Measurements from ENCODE around the gene RGMB. TPM values are rescaled to one million over a fixed set of nuclear protein-coding genes. Genes with fewer than 3 reads are reported as not detected.
"Not testable (repeated sequence)": the region's sequence is repeated elsewhere in the genome, so short reads cannot be mapped to it uniquely, and the experiment has no call there.

RGMB gene
- total RNA-seq, 2 experiments from 2014 or later, result 1.4 to 1.7 TPM

DNA sequence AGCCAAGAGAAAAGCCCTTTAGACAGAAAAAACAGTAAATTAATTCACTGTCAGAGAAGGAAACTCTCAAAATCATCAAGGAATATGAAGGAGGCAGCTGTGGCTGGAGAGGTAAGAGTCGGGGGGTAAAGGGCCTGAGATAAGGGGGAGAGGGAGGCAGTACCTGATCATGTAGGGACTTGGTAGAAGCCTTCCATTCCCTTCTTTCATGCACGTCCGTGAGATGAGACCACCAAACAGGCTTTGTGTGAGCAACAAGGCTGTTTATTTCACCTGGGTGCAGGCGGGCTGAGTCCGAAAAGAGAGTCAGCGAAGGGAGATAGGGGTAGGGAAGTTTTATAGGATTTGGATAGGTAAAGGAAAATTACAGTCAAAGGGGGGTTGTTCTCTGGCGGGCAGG, 21.1 kb upstream of the RGMB start:
- H3K27ac Mint-ChIP-seq; CTCF ChIA-PET; H3K4me3 Mint-ChIP-seq; H3K9me3 Mint-ChIP-seq; H3K36me3 Mint-ChIP-seq (ENCODE audit: low read depth); DNase-seq; POLR2A ChIA-PET; H3K4me1 Mint-ChIP-seq; H3K27me3 Mint-ChIP-seq: not testable (repeated sequence)

DNA sequence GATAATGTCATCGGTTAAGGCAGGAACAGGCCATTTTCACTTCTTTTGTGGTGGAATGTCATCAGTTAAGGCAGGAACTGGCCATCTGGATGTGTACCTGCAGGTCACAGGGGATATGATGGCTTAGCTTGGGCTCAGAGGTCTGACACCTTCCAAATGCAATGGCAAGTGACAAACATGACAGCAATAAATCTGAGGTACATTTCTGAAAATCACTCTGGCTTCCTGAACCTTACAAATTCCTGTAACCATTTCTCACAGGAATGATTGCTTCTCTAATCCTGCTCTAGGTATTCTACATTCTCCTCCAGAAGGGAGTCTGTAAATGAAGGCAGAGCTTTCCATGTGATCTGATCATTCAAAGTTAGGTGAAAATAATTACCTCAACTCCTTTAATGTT, 20.7 kb upstream of the RGMB start:
- DNase-seq; H3K4me1 Mint-ChIP-seq; H3K27me3 Mint-ChIP-seq; H3K36me3 Mint-ChIP-seq (ENCODE audit: low read depth); H3K4me3 Mint-ChIP-seq; H3K9me3 Mint-ChIP-seq; POLR2A ChIA-PET; H3K27ac Mint-ChIP-seq; CTCF ChIA-PET: not testable (repeated sequence)

DNA sequence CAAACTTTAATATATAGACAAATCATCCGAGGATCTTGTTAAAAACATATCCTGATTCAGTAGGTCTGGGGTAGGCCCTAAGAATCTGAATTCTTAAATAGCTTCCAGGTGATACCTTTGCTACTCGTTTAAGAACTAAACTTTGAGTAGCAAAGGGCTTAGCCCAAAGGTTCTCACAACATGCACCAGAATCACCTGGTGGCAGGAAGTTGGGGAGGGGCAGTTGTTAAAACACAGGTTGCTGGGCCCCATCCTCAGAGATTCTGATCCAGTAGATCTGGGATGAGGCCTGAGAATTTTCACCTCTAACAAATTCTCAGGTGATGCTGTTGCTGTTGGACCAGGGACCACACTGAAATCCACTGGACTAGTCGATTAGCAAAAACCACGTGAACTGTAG, 20.0 kb upstream of the RGMB start:
- H3K27me3 Mint-ChIP-seq, result peaks cover 6% of the 10 kb centered on the region
- CTCF ChIA-PET, result no interaction called here

DNA sequence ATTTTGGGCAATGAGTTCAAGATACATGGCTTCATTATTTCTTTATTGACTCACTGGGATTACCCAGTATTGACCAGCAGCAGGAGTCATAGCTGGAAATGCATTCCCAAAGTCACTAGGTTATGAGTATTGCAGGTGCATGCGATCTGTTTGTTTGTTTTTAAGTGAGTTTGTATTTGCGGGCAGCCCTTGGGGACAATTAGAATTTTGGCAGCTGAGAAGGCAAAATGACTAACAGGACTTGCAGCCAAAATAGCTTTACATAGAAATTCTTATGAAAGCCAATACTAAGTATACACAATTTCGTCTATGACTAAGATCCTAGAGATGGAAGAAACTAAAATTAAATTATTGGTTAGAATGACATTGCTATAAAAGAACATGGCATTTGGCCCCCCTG, 18.1 kb upstream of the RGMB start:
- H3K27me3 Mint-ChIP-seq, result peaks cover 7% of the 10 kb centered on the region
- no peak for DNase-seq
- ChIA-PET POLR2A (no interaction called here), CTCF (no interaction called here)
- no peaks in the 10 kb centered on the region for H3K4me1 Mint-ChIP-seq
- H3K4me3 Mint-ChIP-seq, result no peak overlapping the region
- H3K9me3 Mint-ChIP-seq, result no peaks in the 10 kb centered on the region
- H3K27ac Mint-ChIP-seq, result no peak overlapping the region
- no peaks in the 10 kb centered on the region for H3K36me3 Mint-ChIP-seq (ENCODE audit: low read depth)

More for the DNA sequence above, 20.0 kb upstream of the RGMB start:
- Mint-ChIP-seq H3K4me1 (no peaks in the 10 kb centered on the region), H3K36me3 (ENCODE audit: low read depth) (no peaks in the 10 kb centered on the region), H3K4me3 (no peak overlapping the region), H3K9me3 (no peaks in the 10 kb centered on the region), H3K27ac (no peak overlapping the region)
- no peak for DNase-seq
- POLR2A ChIA-PET, result no interaction called here

DNA sequence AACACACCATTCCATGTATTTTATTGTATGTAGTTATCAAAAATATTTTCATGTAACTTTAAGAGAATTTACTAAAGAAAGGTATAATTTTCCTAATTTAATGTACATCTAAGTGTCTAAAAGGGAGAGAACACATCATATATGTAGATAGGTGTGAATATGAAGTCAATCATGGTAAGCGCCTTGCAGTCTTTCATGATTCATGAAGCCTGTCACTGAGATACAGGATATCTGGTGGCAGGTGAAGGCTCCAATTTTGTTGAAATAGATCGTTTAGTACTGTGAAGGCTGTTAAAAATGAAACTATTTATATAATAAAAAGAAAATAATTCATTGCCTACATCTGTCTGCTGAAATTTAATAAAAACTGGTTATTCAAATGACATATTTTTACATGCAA, 15.5 kb upstream of the RGMB start:
- H3K36me3 Mint-ChIP-seq (ENCODE audit: low read depth), result no peaks in the 10 kb centered on the region

DNA sequence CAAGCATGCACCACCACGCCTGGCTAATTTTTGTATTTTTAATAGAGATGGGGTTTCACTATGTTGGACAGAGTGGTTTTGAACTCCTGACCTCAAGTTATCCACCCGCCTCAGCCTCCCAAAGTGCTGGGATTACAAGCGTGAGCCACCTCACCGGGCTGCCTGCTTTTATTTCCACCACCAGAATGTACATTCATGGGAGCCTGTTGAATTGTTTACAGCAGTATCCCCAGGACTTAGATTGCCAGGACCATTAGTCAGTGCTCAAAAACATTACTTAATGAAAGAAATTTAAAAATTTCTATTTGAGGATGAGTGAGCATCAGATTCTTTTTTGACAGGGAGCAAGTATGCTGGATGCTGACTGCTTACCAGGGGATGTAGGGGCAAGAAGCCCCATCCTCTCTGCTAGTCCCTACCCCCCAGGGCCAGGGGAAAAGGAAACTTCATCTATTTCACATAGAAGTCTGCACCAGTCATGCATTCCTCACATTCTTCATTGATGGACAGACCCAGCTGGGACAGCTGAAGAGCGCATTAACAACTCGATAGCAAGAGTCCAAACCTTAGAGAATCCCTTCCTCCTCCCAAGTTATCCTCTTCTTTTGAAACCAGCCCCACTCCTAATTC, 10.3 kb upstream of the RGMB start:
- peaks cover 54% of the 10 kb centered on the region for H3K27me3 Mint-ChIP-seq
- H3K4me3 Mint-ChIP-seq, result no peak overlapping the region
- H3K36me3 Mint-ChIP-seq (ENCODE audit: low read depth), result no peaks in the 10 kb centered on the region
- no peak overlapping the region for H3K27ac Mint-ChIP-seq
- DNase-seq, result no peak
- H3K4me1 Mint-ChIP-seq, result peaks cover 3% of the 10 kb centered on the region
- ChIA-PET POLR2A (no interaction called here), CTCF (no interaction called here)
- no peaks in the 10 kb centered on the region for H3K9me3 Mint-ChIP-seq

More for the DNA sequence above, 15.5 kb upstream of the RGMB start:
- CTCF ChIA-PET, result no interaction called here
- H3K4me3 Mint-ChIP-seq, result no peak overlapping the region
- no peaks in the 10 kb centered on the region for H3K9me3 Mint-ChIP-seq
- H3K4me1 Mint-ChIP-seq, result no peaks in the 10 kb centered on the region
- H3K27ac Mint-ChIP-seq, result no peak overlapping the region
- DNase-seq, result no peak
- POLR2A ChIA-PET, result no interaction called here
- H3K27me3 Mint-ChIP-seq, result peaks cover 23% of the 10 kb centered on the region

DNA sequence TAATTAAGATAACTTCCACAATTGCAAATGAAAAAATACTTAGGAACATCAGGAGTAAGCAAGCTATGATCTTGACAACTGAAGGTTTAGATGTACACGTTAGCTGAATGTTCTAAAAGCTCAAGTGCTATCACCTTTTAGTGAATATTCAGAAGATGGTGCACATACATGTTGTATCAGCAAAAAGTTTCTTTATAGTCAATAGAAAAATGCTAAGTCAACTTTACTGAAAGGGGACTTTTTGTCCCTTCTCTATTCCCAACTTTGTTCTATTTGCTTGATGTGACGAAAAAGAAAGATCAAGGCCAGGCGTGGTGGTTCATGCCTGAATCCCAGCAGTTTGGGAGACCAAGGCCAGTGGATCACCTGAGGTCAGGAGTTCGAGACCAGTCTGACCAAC, 7.6 kb upstream of the RGMB start:
- ChIA-PET POLR2A (no interaction called here), CTCF (no interaction called here)
- H3K36me3 Mint-ChIP-seq (ENCODE audit: low read depth), result no peaks in the 10 kb centered on the region
- H3K27ac Mint-ChIP-seq, result no peak overlapping the region
- DNase-seq, result no peak
- peaks cover 67% of the 10 kb centered on the region for H3K27me3 Mint-ChIP-seq
- peaks cover 23% of the 10 kb centered on the region for H3K4me1 Mint-ChIP-seq
- H3K4me3 Mint-ChIP-seq, result no peak overlapping the region
- H3K9me3 Mint-ChIP-seq, result no peaks in the 10 kb centered on the region

DNA sequence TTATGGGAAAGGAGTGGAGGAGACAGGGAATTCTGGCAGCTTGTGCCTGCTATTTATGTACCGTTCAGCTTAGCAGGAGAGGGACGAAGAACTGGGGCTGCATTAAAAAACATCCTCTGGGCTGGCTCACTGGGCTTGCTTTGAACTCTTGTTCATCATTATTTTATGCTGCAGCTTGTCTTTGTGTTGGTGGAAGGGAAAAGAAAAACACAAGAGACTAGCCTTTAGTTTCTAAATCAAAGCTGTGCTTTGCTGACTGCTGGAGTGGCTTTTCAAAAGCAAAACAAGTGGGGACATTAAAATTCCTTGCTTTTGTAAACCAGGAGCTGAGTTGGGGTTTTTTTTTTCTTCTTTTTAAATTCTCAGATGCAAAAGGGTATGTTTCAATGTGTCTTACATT, 5.9 kb upstream of the RGMB start:
- Mint-ChIP-seq H3K27me3 (peaks cover 72% of the 10 kb centered on the region), H3K4me1 (peaks cover 38% of the 10 kb centered on the region), H3K27ac (no peak overlapping the region), H3K36me3 (ENCODE audit: low read depth) (no peaks in the 10 kb centered on the region), H3K9me3 (no peaks in the 10 kb centered on the region), H3K4me3 (no peak overlapping the region)
- DNase-seq, result no peak
- ChIA-PET POLR2A (no interaction called here), CTCF (interaction anchor here (1.0 to 1.5 kb wide), 4 partner anchors 14 to 1537 kb away, joined by 3 read pairs; no protein-coding TSS in a partner anchor)

DNA sequence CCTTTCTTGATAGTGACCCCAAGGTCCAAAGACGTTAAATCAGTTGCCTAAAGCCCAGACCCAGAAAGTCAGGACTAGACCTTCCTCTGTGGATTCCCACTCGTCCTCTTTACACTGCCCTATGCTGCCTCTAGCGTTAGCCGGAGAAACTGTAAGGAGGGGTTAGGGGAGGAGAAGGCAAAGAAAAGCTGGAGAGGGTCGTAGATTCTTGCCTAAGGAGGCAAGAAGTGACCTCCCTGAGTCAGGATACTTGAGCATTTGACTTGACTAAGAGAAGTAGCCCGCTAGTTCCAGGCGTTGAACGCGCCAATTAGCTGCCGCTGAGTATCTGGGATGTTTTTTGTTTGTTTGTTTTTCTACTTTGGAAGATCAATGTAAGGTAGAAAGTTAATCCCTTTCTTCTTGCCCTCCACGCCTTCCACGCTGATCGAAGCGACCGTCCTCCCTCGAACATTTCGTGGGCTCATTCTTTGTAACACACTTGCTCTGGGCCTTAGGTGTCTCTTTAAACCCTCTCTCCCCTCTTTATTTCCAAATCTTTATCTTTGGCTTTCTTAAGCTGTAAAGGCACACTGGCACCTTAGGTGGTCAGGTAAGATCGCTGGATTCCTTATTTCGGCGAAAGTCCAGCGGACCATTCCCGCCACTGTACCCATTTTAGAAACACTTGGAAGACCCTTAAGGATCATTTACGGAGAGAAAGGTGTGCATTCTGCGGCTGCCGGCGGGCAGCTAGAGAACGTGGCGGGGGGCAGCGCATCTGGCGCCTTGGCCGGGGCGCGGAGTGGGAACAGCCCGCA, 5.1 kb upstream of the RGMB start:
- H3K27me3 Mint-ChIP-seq, result peaks cover 77% of the 10 kb centered on the region
- POLR2A ChIA-PET, result no interaction called here
- no peaks in the 10 kb centered on the region for H3K9me3 Mint-ChIP-seq

DNA sequence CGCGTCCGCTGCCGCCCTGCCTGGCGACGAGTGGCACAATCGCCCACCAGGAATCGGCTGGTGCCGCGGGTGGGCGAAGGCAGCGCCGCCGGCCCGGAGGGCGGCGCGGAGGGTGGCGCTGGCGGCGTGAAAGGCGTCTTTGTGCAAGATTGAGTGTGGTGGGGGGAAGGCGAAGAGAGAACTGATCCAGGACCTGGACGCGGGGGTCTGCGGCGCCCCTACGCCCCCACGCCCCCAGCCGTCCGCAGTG, 4.6 kb upstream of the RGMB start:
- ChIA-PET CTCF (interaction anchor here (0.9 to 1.6 kb wide), 7 partner anchors 9 to 275 kb away, joined by 3 to 11 read pairs (median 3); no protein-coding TSS in a partner anchor), POLR2A (no interaction called here)
- Mint-ChIP-seq H3K27me3 (peaks cover 75% of the 10 kb centered on the region), H3K4me3 (peak overlapping the region; percentile 62), H3K9me3 (no peaks in the 10 kb centered on the region), H3K4me1 (peaks cover 45% of the 10 kb centered on the region), H3K36me3 (ENCODE audit: low read depth) (no peaks in the 10 kb centered on the region), H3K27ac (no peak overlapping the region)
- no peak for DNase-seq

More for the DNA sequence above, 5.1 kb upstream of the RGMB start:
- CTCF ChIA-PET, result interaction anchor here (0.5 to 1.6 kb wide), 10 partner anchors 9 to 1538 kb away, joined by 3 to 11 read pairs (median 3); no protein-coding TSS in a partner anchor
- Mint-ChIP-seq H3K27ac (no peak overlapping the region), H3K36me3 (ENCODE audit: low read depth) (no peaks in the 10 kb centered on the region), H3K4me3 (peak overlapping the region; percentile 62), H3K4me1 (peaks cover 45% of the 10 kb centered on the region)
- DNase-seq, result peak; percentile 31

DNA sequence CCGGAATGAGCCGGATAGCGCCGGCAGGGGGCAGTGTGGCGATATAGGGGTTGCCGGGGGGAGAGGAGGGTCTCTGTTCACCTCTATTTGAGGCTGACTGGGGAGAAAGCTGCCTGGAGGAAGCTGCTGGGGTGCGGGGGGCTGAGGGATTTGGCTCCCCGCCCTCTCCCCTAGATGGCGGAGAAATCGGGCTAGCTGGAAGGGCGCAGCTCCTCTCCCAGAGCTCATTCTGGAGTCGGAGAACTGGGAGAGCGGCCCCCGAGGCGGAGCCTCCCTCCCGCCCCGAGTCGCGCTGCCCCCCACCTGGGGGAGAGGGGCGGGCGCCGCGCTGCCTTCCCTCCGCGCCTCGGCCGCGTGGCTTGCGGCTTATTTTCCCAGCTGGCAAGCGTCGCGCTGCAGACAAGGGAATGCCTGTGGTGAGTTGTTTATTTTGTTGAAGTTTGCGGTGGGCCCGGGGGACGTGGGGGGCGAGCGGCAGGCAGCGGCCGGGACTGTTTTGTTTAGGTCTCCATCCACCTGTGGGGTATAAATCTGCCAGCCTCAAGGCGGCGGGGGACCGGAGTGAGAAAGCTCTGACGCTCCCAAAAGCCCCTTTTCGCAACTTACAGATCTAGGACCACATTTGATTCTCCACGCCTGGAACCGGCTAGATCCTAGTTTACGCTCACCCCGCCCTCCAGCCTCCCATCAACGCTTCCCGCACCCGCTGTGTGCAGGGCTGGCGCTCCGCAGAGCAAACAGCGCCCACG, 4.1 kb upstream of the RGMB start:
- Mint-ChIP-seq H3K27ac (no peak overlapping the region), H3K36me3 (ENCODE audit: low read depth) (no peaks in the 10 kb centered on the region), H3K27me3 (peaks cover 72% of the 10 kb centered on the region), H3K4me3 (peak overlapping the region; percentile 80), H3K9me3 (no peaks in the 10 kb centered on the region), H3K4me1 (peaks cover 47% of the 10 kb centered on the region)
- DNase-seq, result peak; percentile 18
- ChIA-PET POLR2A (interaction anchor here (0.6 kb wide), 1 partner anchor 19 kb away, joined by 3 read pairs; no protein-coding TSS in a partner anchor), CTCF (interaction anchor here (0.6 to 2.2 kb wide), 9 partner anchors 9 to 1012 kb away, joined by 3 to 11 read pairs (median 3); no protein-coding TSS in a partner anchor)

DNA sequence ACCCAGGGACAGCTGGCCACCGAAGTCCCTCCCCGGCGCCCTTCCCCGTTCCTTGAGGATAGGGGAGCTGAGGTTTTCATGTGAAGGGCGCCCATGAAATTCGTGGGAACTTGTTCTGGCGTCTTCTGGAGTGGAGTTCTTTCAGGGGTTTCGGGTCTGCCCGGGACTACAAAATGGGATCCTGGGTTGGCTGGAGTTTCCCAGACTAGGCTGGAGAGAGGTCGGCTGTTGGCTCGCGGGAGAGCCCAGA, 3.6 kb upstream of the RGMB start:
- Mint-ChIP-seq H3K27me3 (peaks cover 72% of the 10 kb centered on the region), H3K9me3 (no peaks in the 10 kb centered on the region), H3K4me3 (peak overlapping the region; percentile 80), H3K36me3 (ENCODE audit: low read depth) (no peaks in the 10 kb centered on the region), H3K27ac (peak overlapping the region; percentile 57), H3K4me1 (peaks cover 52% of the 10 kb centered on the region)
- ChIA-PET CTCF (interaction anchor here (0.6 to 2.2 kb wide), 2 partner anchors 259 to 1012 kb away, joined by 4 to 6 read pairs; no protein-coding TSS in a partner anchor), POLR2A (no interaction called here)
- DNase-seq, result no peak

DNA sequence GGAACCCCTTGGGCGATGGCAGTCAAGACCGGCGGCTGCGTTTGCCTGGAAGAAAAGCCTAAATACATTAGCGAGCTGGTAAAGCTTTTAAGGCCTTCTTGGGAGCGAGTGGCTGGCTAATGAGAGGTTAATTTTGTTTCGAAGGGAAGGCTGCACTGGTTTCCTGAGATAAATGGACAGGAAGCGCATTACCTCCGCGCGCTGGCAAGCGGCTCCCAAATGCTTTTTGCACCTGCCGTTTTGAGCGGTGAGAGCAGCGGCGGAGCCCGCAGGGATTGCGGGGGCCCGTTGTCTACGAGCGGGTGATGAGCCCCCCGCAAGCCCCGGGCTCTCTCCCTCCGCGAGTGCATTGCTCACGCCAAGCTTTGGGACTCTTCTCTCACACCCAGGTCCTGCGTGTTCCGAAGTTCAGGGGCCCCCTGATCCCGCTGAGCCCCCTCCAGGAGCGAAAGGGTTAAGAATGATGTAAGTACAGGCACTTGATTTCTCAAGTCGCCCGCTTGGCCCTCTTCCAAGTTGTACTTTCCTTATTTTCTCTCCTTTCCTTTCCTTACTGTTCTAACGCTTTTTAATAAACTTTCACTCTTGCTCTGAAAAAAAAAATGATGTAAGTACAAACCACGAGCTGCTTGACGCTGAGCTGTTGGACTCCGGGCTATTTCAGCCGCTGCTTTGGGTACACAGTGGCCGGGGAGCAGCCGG, 3.1 kb upstream of the RGMB start:
- ChIA-PET POLR2A (no interaction called here), CTCF (interaction anchor here (0.6 to 2.2 kb wide), 5 partner anchors 10 to 1013 kb away, joined by 3 to 10 read pairs (median 5); no protein-coding TSS in a partner anchor)
- DNase-seq, result no peak
- Mint-ChIP-seq H3K4me1 (peaks cover 56% of the 10 kb centered on the region), H3K36me3 (ENCODE audit: low read depth) (no peaks in the 10 kb centered on the region), H3K27ac (peak overlapping the region; percentile 57), H3K4me3 (peak overlapping the region; percentile 80), H3K27me3 (peaks cover 77% of the 10 kb centered on the region), H3K9me3 (no peaks in the 10 kb centered on the region)

Measured in activated CD4-positive, alpha-beta T cell treated with anti-CD3 and anti-CD28 coated beads, Interleukin-2, amount 10 ng/mL, durations not matched to agents 7 days and 5 days (primary cell).